ENCODE measurements around the gene TSSK2.
A peak's percentile ranks its signal among the peaks of the same experiment; 100 is the strongest.
"Not testable (repeated sequence)": the region's sequence is repeated elsewhere in the genome, so short reads cannot be mapped to it uniquely, and the experiment has no call there.

TSSK2 gene

DNA sequence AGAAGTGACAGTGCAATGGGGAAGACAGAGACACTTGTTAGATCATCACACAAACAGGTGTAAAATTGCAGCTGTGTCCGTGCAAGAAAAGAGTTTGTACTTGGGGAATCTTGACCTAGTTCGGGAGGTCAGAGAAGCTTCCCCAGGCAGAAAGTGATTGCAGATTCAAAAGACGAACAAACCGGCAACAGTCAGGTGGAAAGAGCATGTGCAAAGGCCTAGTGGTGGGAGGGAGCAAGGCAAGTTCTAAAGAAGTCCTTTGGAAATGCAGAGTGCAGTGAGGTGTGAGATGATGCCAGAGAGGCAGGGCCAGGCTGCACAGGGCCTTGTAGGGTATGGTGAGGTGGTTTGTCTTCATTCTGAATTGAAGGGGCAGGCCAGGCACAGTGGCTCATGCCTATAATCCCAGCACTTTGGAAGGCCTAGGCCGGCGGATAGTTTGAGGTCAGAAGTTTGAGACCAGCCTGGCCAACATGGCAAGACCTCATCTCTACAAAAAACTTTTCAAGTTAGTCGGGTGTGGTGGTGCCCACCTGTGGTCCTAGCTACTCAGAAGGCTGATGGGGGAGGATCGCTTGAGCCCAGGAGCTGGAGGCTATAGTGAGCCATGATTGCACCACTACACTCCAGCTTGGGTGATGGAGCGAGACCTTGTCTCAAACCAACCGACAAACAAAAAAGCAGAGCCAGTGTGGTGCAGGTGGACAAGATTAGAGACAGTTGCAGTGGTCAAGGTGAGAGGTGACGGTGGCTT is 15.3 kb downstream of the TSSK2 start:
- DNase-seq, result no peak

DNA sequence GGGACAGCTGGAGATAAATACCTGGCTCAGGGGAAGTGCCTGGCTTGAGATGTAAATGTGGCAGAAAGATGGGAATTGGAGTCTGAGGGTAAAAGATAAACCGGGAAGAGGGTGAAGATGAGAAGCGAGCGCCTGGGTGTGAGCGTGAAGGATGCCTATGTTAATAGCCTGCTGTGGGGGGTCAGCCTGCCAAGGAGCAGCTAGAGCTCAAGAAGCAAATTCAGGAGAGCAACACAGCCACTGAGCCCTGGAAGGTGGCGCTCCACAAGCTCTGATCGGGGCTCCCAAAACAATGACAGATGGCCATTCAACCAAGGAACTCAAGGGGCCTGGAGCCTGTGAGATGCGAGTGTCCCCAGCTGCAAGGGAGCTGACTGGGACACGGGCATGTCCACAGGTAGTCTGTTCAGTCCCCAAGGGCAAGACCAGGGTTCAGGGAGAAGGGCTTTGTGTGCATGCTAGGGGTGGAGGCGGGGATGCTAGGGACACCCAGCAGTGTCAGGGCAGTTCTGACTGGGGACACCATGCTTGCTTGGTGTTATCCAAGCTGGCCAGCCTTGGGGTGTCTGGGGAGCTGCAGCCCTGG is 16.2 kb downstream of the TSSK2 start:
- no peak for DNase-seq

DNA sequence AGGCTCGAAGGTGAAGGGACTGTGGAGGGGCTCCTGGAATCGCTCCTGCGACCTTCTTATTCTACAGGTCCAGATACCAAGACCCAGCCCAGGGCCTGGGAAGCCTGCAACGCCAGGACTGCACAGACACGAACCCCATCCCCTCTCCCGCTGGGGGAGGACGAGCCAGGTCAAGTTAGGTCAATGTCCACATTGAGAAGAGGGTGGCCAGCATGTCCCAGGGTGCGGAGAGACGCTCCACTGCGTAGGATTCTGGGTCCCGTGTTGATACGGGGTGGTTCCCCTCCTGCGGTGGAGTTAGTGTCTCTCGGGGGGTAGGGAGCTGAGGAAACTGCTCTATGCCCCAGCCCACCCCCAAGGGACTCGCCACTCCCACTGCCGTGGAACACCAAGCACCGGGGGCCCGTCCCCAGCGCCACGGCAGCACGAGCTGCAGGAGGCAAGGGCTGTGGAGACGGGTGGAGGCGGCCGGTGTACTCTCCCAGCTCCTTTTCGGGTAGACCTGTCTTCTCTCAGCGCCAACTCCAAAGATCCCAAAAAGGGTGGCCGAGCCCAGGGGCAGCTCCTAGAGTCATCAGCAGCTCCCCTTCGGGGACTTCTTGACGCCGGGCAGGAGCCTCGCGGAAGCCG is 17.4 kb downstream of the TSSK2 start:
- no peak for DNase-seq

DNA sequence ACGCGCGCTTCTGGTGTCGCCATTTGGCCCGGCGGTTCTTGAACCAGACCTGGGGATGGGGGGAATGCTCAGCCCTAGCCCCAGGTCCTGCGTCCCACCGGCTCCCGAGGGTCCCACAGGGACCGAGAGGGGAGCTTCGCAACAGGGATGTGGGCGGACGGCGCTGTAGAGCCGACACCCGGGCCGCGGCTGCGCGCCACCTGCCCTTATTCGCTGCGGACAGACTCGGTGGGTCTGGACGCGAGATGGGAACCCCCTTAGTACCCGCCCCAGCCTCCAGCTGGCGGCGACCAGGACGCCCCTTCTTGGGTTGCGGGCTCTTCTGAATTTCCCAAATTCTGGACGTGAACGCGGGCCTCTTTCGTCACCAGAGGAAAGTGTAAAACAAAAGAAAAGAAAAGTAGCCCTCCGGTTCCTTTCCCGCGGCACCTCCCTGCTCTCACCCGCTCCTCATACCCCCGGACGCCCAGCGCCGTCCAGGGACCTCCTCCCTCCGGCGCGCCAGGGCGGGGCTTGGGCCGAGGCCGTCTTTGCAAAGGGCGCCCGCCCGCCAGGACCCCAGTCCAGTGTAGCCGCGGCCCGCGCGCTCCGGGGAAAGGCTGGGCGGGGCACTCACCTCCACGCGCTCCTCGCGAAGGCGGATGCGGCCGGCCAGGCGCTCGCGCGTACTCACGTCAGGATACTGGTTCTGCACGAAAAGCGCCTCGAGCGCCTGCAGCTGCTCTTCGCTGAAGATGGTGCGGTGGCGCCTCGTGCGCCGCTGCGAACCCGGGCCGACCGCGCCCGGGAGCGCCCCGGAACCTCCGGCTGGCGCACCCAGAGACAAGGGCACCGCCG is 18.2 kb downstream of the TSSK2 start:
- DNase-seq, result no peak

DNA sequence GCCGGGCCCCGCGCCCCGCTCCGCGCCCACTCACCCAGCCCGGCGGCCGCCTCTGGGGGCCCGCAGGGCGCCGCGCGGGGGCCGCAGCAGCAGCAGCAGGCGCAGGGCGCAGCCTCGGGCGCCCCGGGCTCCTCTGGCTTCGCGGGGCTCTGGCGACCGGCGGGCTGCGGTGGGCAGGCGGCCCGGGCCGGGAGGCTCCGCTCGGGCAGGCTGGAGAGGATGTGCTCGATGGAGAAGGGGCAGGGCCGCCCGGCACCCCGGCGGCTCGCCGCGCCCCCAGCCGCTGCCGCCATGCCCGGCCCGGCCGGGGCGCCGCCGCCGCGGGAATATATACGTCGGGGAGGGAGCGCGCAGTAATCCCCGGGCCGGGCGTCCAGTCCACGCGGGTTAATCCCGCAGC is 18.9 kb downstream of the TSSK2 start, which contains the start of gene GSC2:
Gene GSC2 (minus strand): TSS at position 302 of the 400 bp plus-strand sequence. CDS start 9 bp downstream, at position 293.
- DNase-seq, result no peak

DNA sequence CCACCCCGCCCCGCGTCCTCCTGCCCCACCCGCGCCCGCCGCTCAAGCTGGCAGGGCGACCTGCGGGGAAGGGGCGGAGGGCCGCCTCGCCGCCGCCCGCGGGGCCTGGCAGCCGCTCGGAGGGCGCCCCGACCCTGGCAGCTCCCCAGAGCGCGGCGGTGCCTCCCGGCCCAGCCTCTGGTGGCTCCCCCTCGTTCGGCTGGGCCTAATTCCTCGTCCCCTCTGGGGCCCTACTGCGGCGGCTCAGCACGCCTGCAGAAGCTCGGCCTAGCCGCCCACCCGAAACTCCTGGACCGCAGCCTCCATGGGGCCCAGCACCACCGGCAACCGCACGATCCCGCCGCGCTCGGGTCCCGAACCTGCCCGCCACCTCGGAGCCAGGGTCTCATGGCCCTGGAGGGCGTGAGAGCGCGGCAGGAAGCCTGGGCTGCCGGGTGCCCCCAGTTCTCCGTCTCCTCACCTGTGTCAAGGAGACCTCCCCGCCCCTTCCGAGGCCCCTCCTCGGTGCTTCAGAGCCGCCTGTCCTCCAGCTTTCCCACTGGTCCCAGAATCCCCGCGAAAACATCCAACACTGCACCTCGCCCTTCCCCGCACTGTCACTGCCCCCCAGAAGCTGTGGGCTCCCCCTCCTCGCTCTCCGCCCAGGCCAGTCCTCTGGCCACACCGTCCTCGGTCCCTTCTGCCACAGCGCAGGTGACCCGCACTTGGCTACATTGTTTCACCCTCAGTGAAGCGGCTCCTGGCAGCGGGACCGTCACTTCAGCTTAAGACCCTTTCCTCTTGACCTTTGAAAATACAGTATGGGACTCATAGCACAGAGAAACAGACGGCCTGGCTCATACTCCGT is 19.6 kb downstream of the TSSK2 start:
- no peak for DNase-seq

DNA sequence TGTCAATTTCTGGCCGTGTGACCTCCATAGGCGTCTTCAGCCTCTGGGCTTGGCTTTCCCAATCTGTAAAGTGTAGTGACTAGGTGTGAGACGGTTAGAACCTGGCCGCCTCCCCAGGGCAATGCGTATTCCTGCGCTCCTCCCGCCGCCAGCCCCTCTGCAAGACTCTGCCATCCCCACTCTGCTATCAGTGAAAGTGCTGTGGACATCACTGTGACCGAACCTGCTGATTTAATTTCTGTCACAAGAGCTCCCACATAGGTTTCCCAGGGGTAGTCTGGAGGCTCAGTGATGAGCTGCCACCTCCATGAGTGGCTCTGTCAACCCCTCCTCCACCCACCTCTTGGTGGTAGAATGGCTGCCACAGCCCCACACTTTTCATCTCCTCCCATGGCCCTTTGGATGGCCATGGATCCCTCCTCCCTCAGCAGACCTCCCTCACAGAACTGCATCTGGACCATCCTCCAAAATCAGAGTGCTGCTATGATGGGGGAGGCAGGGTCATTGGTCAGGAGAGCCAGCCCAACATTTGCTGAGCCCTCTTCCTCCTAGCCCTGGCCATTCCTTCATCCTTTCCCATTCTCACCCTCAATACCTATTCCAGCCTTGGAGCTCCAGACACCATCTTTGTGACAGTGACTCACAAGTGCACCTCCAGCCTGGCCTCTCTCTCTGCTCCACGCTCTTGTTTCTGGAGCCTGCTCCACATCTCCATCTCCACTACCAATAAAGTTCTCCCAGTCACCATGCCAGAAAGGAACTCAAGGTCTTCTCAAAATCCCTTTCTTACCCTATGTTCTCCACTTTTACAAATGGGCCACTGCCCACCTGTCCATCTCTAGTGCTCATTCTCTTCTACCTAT is 20.5 kb downstream of the TSSK2 start:
- no peak for DNase-seq

DNA sequence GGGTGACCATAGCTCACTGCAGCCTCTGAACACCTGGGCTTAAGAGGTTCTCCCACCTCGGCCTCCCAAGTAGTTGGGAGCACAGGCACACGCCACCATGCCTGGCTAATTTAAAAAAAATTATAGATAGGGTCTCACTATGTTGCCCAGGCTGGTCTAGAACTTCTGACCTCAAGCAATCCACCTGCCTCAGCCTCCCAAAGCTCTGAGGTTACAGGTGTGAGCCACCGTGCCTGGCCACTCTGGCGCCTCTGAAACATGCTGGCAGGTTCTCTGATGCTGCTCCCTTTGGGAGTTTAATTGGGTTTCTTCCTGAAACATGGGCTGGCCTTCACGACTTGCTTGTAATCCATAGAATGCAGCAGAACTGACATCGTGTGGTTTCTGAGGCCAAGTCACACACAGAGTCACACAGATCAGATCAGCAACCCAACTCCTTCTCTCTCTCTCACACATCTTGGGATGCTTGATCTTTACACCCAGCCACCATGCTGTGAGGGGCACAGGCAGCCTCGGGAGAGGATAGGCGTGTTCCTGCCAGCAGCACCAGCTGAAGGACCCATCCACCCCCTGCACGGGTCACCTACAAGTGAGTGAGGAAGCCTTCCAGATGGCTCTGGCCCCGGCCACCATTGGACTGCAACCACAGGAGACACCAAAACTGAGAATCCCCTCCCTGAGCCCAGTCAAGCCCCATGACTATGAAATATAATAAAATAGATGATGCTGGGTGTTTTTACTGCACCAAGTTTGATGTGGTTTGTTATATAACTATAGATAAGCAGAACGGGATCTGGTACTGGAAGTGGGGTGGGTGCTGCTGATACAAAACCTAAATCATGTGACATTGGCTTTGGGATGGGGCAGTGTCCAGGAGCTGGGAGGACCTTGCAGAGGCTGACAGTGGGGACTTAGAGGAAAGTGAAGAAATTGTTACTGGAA is 22.1 kb downstream of the TSSK2 start:
- DNase-seq, result no peak

DNA sequence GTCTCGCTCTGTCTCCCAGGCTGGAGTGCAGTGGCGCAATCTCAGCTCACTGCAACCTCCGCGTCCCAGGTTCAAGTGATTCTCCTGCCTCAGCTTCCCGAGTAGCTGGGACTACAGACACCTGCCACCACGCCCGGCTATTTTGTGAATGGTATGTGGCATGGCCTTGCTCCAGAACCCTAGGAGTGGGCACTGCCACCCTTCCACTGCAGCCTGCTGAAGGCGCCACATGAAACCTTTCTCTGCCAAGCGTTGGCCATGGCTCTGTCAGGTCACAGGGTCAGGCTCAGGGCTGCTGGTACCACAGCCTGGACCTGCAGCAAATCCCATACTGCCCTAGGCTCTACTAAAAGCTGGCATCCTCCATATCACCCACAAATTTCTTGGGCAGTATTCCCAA is 25.0 kb downstream of the TSSK2 start:
- not testable (repeated sequence) for DNase-seq

DNA sequence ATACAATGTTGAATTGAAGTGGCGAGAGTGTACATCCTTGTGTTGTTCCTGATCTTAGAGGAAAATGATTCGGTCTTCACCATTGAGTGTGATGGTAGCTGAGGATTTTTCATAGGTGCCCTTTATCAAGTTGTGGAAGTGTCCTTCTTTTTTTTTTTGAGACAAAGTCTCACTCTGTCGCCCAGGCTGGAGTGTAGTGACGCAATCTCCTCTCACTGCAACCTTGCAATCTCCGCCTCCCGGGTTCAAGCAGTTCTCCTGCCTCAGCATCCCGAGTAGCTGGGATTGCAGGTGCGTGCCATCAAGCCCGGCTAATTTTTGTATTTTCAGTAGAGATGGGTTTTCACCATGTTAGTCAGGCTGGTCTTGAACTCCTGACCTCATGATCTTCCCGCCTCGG is 27.5 kb downstream of the TSSK2 start:
- not testable (repeated sequence) for DNase-seq

DNA sequence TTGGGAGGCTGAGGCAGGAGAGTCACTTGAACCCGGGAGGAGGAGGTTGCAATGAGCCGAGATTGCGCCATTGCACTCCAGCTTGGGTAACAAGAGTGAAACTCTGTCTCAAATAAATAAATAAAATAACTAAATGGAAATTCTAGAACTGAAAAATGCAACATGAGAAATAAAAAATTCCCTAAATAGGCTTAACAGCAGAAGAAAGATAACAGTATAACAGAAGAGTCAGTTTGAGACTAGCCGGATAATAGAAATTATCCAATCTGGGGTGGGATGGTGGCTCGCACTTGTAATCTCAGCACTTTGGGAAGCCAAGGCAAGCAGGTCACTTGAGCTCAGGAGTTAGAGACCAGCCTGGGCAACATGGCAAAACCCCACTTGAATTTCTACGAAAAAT is 33.3 kb downstream of the TSSK2 start:
- DNase-seq, result no peak

DNA sequence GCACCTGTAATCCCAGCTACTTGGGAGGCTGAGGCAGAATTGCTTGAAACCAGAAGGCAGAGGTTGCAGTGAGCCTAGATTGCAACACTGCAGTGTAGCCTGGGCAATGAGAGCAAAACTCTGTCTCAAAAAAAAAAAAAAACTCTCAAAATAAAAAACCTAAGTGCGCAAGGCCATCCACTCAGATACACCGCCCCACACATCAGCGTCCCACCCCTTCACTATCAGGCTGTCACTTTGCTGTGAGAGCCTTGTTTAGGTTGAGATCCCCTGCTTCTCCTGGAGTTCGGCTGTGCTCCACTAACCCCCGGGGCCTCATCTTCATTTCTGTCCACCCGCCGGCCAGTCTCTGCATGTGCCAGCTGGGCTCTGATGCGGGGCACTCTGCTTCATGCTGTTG is 35.3 kb downstream of the TSSK2 start:
- no peak for DNase-seq

DNA sequence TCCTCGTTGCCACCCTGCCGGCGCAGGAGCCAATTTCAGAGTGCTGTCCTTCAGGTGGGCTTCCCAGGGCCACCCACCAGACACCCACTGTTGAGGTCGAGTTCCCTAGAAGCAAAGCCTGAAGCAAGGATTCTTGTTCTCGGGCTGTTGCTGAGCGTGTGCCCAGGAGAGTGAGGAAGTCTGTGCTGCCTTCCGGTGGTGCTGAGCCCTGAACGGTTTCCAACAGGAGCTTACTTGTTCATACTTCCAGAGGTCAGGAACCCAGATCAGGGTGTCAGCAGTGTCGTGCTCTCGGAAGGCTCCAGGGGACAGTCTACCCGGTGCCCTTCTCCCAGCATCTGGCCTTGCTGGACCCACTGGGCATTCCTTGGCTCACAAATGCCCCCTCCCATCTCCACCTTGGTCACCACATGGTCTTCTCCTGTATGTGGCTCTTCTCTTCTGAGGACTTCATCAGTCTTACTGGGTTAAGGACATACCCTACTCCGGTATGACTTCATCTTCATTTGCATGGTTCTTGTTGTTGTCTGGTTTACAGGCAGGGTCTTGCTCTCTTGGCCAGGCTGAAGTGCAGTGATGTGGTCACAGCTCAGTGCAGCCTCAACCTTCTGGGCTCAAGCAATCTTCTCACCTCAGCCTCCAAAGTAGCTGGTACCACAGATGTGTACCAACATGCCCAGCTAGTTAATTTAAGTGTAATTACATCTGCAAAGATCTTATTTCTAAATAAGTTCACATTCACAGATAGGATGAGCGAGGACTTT is 36.2 kb downstream of the TSSK2 start:
- DNase-seq, result no peak

DNA sequence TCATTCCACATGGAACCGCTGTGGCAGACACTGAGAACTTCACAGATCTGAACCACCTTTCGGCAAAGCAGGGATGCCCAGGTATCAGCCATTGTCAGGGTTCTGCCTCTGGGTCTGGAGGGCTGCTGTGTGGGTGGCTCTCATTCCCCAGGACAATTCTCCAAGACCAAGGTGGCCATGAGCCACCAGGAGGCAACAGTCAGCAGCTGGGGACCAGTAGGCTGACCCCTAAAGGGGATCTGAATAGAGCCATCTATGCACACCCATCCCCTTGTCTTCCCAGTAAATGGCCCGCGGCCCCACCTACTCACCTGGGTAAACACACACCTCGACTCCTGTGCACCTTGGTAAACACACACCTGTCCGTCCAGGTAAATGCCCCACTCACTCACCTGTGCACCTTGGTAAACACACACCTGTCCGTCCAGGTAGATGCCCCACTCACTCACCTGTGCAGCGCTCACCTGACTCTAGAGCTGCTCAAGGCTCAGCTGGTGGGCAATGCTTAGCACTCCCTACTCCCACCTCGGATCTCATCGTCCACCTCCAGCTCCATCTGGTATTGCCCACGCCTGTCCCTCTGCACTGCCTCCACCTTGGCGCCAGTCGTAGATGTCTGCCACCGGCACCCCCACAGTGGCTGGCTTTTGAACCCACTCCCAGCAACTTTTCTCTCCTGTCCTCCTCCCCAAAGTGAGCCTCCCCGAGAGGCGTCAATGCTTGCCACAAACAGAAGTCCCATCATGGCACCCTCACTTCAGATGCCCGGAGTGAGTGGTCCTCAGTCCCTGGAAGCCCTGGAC is 37.2 kb downstream of the TSSK2 start:
- DNase-seq, result peak; percentile 23

DNA sequence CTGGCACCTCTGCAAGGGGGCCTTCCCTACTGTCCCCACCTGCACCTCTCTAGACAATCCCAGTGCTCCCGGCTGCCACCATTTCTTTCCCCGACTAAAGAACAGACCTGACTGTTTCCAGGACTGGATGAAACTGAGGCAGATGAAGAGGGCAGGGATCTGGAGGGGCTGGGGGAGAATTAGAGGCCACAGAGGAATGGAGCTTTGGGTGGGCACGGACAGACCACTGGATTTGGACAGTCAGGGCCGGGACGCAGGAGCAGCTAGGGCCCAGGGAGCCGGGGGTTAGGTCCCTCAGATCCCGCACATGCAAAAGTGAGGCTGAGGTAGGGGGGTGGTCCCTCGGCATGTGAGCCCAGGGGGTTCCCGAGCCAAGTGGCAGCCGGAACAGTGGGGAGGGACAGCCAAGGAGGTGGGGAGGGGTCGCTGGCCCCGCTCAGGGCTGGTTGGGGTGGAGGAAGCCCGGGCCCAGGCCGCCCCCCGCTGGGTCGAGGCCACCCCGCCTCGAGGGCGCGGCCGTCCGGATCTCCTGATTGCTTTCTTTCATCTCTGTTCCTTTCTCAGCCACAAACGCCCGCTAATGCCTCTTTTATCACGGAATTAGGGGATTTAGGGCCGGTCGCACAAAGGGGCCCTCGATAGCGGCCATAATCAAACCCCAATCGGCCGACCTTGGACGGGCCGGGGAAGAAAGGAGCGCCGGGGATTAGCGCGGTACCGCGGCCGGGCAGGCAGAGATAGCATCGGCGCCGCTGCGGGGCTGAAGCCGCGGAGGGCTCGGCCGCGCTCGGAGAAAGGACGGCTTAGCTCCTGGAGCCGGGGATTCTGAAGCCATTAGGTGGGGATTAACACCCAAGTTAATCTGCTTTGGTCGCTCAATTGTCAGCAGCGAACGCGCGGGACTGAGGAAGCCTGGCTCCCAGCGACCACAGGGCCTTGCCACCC is 38.2 kb downstream of the TSSK2 start:
- DNase-seq, result no peak

DNA sequence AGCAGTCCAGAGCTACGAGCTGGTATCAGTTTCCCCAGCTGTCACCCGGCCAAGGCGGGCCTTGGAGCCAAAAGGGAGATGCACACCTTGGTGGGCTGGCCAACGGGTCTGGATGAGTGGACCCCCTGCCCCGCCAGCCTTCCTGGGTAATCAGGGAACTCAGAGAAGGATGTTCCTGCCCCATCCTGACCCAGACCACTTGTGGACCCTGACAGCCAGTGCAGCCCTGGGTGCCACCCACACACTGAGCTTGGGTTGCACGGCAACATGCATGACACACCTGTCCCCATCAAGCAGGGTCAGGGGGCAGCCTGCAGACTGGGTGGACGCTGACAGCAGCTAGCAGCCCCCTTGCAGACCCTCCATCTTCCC is 38.8 kb downstream of the TSSK2 start:
- DNase-seq, result no peak

Data from NCI-H748 treated with DMSO at 0.1 percent for 48 hours (cell line).